HepG2 (cell line): ENCODE data around the gene PODXL2. TPM values are rescaled to one million over a fixed set of nuclear protein-coding genes. Genes with fewer than 3 reads are reported as not detected.
A peak's percentile ranks its signal among the peaks of the same experiment; 100 is the strongest.

Experiments
- BCL6 ChIP-seq: IDR thresholded peaks from 2 replicates; pipeline ENCODE4 v1.6.1; 2016; ENCODE audit warnings: missing genetic modification reagents, missing compliant biosample characterization
- FOSL1 ChIP-seq: sonication (generic); formaldehyde crosslinking; IDR thresholded peaks from 2 replicates; pipeline ENCODE4 v1.9.0; 2021; ENCODE audit warnings: missing genetic modification reagents, borderline replicate concordance
- KDM4B ChIP-seq: sonication (generic); formaldehyde crosslinking; IDR thresholded peaks from 2 replicates; pipeline ENCODE4 v1.4.0; 2020; ENCODE audit warnings: missing genetic modification reagents
- NFYC ChIP-seq: IDR thresholded peaks from 2 replicates; pipeline ENCODE4 v1.6.1; 2016; ENCODE audit warnings: missing genetic modification reagents, missing compliant biosample characterization
- NR2F1 ChIP-seq, 2 experiments: fragments of 450-650 bp in 1 of 2; formaldehyde crosslinking in 1 of 2; IDR thresholded peaks; 2 replicates each; pipeline versions ENCODE4 v1.5.0 to v1.6.1; 2016 to 2020; ENCODE audit warnings: mild to moderate bottlenecking in 1 of 2, missing compliant biosample characterization in 1 of 2, missing genetic modification reagents in 1 of 2, moderate library complexity in 1 of 2
- PCBP1 ChIP-seq: fragments of 200-400 bp; formaldehyde crosslinking; IDR thresholded peaks from 2 replicates; pipeline ENCODE4 v1.6.1; 2017; ENCODE audit warnings: mild to moderate bottlenecking, low read depth, low read length, borderline replicate concordance
- RFX3 ChIP-seq: IDR thresholded peaks from 2 replicates; pipeline ENCODE4 v1.6.1; 2016; ENCODE audit warnings: missing biosample characterization, missing genetic modification reagents
- SETDB1 ChIP-seq: sonication (generic); formaldehyde crosslinking; IDR thresholded peaks from 2 replicates; pipeline ENCODE4 v1.5.1; 2020; ENCODE audit warnings: missing genetic modification reagents, mild to moderate bottlenecking, borderline replicate concordance
- SMAD1 ChIP-seq: sonication (generic); formaldehyde crosslinking; IDR thresholded peaks from 2 replicates; pipeline ENCODE4 v1.4.0; 2020; ENCODE audit warnings: missing genetic modification reagents, low read depth, mild to moderate bottlenecking, borderline replicate concordance
- YEATS2 ChIP-seq: sonication (generic); formaldehyde crosslinking; IDR thresholded peaks from 2 replicates; pipeline ENCODE4 v1.4.0; 2020; ENCODE audit warnings: missing genetic modification reagents, borderline replicate concordance
- ZBTB8A ChIP-seq: sonication (generic); formaldehyde crosslinking; IDR thresholded peaks from 2 replicates; pipeline ENCODE4 v1.4.0; 2020; ENCODE audit warnings: mild to moderate bottlenecking, low read depth, missing genetic modification reagents, borderline replicate concordance
- ZNF333 ChIP-seq: sonication (generic); formaldehyde crosslinking; IDR thresholded peaks from 2 replicates; pipeline ENCODE4 v1.4.0; 2020; ENCODE audit warnings: mild to moderate bottlenecking, missing genetic modification reagents, borderline replicate concordance
- ZNF557 ChIP-seq: sonication (generic); formaldehyde crosslinking; IDR thresholded peaks from 2 replicates; pipeline ENCODE4 v1.4.0; 2020; ENCODE audit warnings: missing genetic modification reagents
- ZNF672 ChIP-seq: sonication (generic); formaldehyde crosslinking; IDR thresholded peaks from 2 replicates; pipeline ENCODE4 v1.8.1; 2022; ENCODE audit warnings: missing genetic modification reagents
- ZNF7 ChIP-seq: IDR thresholded peaks from 2 replicates; pipeline ENCODE4 v1.6.1; 2016; ENCODE audit warnings: missing biosample characterization, missing genetic modification reagents
- ZNF709 ChIP-seq: sonication (generic); formaldehyde crosslinking; IDR thresholded peaks from 2 replicates; pipeline ENCODE4 v1.5.0; 2020; ENCODE audit warnings: mild to moderate bottlenecking, missing genetic modification reagents
- ZNF766 ChIP-seq: sonication (generic); formaldehyde crosslinking; IDR thresholded peaks from 2 replicates; pipeline ENCODE4 v1.5.0; 2020; ENCODE audit warnings: missing genetic modification reagents, borderline replicate concordance
- ZNF780A ChIP-seq: sonication (generic); formaldehyde crosslinking; IDR thresholded peaks from 2 replicates; pipeline ENCODE4 v1.8.0; 2022; ENCODE audit warnings: mild to moderate bottlenecking, missing genetic modification reagents, moderate library complexity
- polyA plus RNA-seq, 8 experiments: library from polyadenylated mRNA; depleted of rRNA in 3 of 8; stranded (reverse) in 7 of 8; unstranded in 1 of 8; fragments of >200 nt; fragmentation: Illumina TruSeq in 4 of 8; extraction: Trizol in 4 of 8; gene quantifications; 2 replicates each; pipeline versions ENCODE4 v1.2.1 to v1.2.3, GENCODE V29; 2011 to 2016; ENCODE audit warnings: low read depth in 4 of 8, missing spikeins in 1 of 8, mixed read lengths in 1 of 8; ENCODE audit not compliant: insufficient read depth in 1 of 8
- total RNA-seq, 5 experiments: library from RNA; depleted of rRNA; stranded (reverse); fragments of >200 nt; fragmentation: Illumina TruSeq; extraction: Trizol; gene quantifications; 2 replicates each; pipeline ENCODE4 v1.2.3, GENCODE V29; 2016; ENCODE audit warnings: low read depth in 1 of 5
- TF ChIP-seq, protein P1 (sequence below): sonication (generic); formaldehyde crosslinking; IDR thresholded peaks from 2 replicates; pipeline ENCODE4 v1.5.0; 2020; ENCODE audit warnings: missing genetic modification reagents, mild to moderate bottlenecking, borderline replicate concordance
- TF ChIP-seq, protein P2 (sequence below): sonication (generic); formaldehyde crosslinking; IDR thresholded peaks from 2 replicates; pipeline ENCODE4 v1.4.0; 2020; ENCODE audit warnings: mild to moderate bottlenecking, missing genetic modification reagents
- TF ChIP-seq, protein P3 (sequence below): sonication (generic); formaldehyde crosslinking; IDR thresholded peaks from 2 replicates; pipeline ENCODE4 v1.8.1; 2023; ENCODE audit warnings: missing genetic modification reagents, inconsistent platforms, borderline replicate concordance
- TF ChIP-seq, protein P4 (sequence below): sonication (generic); formaldehyde crosslinking; IDR thresholded peaks from 2 replicates; pipeline ENCODE4 v1.9.0; 2022; ENCODE audit warnings: missing genetic modification reagents, mild to moderate bottlenecking, borderline replicate concordance
- TF ChIP-seq, protein P5 (sequence below): sonication (generic); formaldehyde crosslinking; IDR thresholded peaks from 2 replicates; pipeline ENCODE4 v1.4.0; 2020; ENCODE audit warnings: missing genetic modification reagents

The PODXL2 gene
- total and polyA plus RNA-seq, 2 of the 13 experiments (the other 11 are each of a cell fraction or from before 2014, with no cell fraction given), result 20.4 to 25.1 TPM

DNA sequence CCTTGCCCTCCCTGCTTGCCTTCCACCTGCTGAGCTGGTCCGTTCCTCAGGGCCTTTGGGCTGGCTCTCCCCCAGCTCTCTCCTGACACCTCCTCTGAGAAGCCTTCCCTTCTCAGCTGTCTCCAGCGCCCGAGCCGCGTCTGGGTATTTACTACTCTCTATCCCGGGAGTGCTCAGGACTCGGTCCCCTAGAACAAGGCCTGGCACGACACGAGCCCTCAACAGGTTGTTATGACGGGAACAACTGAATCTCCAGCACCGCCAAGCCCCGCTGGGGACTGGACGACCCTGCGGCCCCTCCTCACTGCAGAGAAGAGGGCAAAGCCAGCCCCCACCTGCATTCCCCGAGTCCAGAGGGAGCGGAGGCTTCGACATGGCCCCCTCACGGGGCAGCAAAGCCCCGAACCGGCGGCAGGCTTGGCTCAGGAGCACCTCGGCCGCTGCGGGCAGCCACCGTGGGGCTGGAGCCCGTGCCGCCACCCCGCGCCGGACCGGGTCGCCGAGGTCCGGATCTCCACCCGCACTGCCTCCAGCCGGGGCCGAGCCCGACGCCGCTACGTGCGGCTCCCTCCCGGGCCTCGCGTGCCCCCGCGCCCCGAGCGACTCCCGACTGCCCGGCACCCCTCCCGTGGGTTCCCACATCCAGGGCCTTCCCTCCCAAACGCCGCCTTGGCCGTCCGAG, 39.2 kb upstream of the PODXL2 start (continued):
- TF ChIP-seq PCBP1 (no peak), NFYC (CRISPR knock-in tag) (no peak), YEATS2 (CRISPR knock-in tag) (no peak), ZNF709 (CRISPR knock-in tag) (no peak; the same call in 1 of the 2 replicates), ZNF672 (CRISPR knock-in tag) (0 out of 2 replicates have a peak, but pooled peaks have one; percentile 18), SETDB1 (CRISPR knock-in tag) (no peak), ZNF766 (CRISPR knock-in tag) (no peak), RFX3 (CRISPR knock-in tag) (no peak), ZNF780A (no peak), ZNF7 (CRISPR knock-in tag) (no peak), ZNF333 (CRISPR knock-in tag) (no peak), KDM4B (CRISPR knock-in tag) (no peak), BCL6 (CRISPR knock-in tag) (no peak), FOSL1 (no peak), NR2F1 (CRISPR knock-in tag; IDR thresholded peaks at IDR 0.05) (no peak), ZBTB8A (CRISPR knock-in tag) (no peak), ZNF557 (CRISPR knock-in tag) (no peak), SMAD1 (CRISPR knock-in tag) (no peak)
- TF ChIP-seq, protein P1, sequence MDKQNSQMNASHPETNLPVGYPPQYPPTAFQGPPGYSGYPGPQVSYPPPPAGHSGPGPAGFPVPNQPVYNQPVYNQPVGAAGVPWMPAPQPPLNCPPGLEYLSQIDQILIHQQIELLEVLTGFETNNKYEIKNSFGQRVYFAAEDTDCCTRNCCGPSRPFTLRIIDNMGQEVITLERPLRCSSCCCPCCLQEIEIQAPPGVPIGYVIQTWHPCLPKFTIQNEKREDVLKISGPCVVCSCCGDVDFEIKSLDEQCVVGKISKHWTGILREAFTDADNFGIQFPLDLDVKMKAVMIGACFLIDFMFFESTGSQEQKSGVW (CRISPR knock-in tag), result no peak
- TF ChIP-seq, protein P2, sequence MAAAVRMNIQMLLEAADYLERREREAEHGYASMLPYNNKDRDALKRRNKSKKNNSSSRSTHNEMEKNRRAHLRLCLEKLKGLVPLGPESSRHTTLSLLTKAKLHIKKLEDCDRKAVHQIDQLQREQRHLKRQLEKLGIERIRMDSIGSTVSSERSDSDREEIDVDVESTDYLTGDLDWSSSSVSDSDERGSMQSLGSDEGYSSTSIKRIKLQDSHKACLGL (CRISPR knock-in tag), result no peak
- TF ChIP-seq, protein P3, sequence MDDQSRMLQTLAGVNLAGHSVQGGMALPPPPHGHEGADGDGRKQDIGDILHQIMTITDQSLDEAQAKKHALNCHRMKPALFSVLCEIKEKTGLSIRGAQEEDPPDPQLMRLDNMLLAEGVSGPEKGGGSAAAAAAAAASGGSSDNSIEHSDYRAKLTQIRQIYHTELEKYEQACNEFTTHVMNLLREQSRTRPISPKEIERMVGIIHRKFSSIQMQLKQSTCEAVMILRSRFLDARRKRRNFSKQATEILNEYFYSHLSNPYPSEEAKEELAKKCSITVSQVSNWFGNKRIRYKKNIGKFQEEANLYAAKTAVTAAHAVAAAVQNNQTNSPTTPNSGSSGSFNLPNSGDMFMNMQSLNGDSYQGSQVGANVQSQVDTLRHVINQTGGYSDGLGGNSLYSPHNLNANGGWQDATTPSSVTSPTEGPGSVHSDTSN (CRISPR knock-in tag), result no peak
- TF ChIP-seq, protein P4, sequence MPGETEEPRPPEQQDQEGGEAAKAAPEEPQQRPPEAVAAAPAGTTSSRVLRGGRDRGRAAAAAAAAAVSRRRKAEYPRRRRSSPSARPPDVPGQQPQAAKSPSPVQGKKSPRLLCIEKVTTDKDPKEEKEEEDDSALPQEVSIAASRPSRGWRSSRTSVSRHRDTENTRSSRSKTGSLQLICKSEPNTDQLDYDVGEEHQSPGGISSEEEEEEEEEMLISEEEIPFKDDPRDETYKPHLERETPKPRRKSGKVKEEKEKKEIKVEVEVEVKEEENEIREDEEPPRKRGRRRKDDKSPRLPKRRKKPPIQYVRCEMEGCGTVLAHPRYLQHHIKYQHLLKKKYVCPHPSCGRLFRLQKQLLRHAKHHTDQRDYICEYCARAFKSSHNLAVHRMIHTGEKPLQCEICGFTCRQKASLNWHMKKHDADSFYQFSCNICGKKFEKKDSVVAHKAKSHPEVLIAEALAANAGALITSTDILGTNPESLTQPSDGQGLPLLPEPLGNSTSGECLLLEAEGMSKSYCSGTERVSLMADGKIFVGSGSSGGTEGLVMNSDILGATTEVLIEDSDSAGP (CRISPR knock-in tag), result no peak
- TF ChIP-seq, protein P5, sequence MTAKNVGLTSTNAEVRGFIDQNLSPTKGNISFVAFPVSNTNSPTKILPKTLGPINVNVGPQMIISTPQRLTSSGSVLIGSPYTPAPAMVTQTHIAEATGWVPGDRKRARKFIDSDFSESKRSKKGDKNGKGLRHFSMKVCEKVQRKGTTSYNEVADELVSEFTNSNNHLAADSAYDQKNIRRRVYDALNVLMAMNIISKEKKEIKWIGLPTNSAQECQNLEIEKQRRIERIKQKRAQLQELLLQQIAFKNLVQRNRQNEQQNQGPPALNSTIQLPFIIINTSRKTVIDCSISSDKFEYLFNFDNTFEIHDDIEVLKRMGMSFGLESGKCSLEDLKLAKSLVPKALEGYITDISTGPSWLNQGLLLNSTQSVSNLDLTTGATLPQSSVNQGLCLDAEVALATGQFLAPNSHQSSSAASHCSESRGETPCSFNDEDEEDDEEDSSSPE, result 0 out of 2 replicates have a peak, but pooled peaks have one; percentile 5
